ENCODE measurements around the gene DYSF.
"Not testable (repeated sequence)": the region's sequence is repeated elsewhere in the genome, so short reads cannot be mapped to it uniquely, and the experiment has no call there.

DYSF gene

GRCh38 chr2:71619230-71619741 lies 165.9 kb downstream of the DYSF start:
- DNase-seq = no peak

- no peak for DNase-seq
Measured at GRCh38 chr2:71620116-71620515, 166.8 kb downstream of the DYSF start.

GRCh38 chr2:71620851-71621251 lies 167.5 kb downstream of the DYSF start:
- no peak for DNase-seq

- DNase-seq = no peak
Measured at GRCh38 chr2:71629273-71629672, 175.9 kb downstream of the DYSF start.

GRCh38 chr2:71629771-71630453 lies 176.6 kb downstream of the DYSF start:
- no peak for DNase-seq

- DNase-seq = no peak
Measured at GRCh38 chr2:71630454-71631328, 177.3 kb downstream of the DYSF start.

GRCh38 chr2:71631411-71631931 lies 178.1 kb downstream of the DYSF start:
- no peak for DNase-seq

GRCh38 chr2:71633086-71633485 lies 179.7 kb downstream of the DYSF start:
- no peak for DNase-seq

- no peak for DNase-seq
Measured at GRCh38 chr2:71634567-71634966, 181.2 kb downstream of the DYSF start.

GRCh38 chr2:71635798-71636197 lies 182.4 kb downstream of the DYSF start:
- no peak for DNase-seq

- no peak for DNase-seq
Measured at GRCh38 chr2:71637168-71637567, 183.8 kb downstream of the DYSF start.

- DNase-seq = no peak
Measured at GRCh38 chr2:71637736-71638135, 184.4 kb downstream of the DYSF start.

GRCh38 chr2:71639735-71640134 lies 186.4 kb downstream of the DYSF start:
- DNase-seq = no peak

- no peak for DNase-seq
Measured at GRCh38 chr2:71640489-71640888, 187.1 kb downstream of the DYSF start.

GRCh38 chr2:71643674-71644357 lies 190.5 kb downstream of the DYSF start:
- no peak for DNase-seq

- no peak for DNase-seq
Measured at GRCh38 chr2:71646028-71646427, 192.7 kb downstream of the DYSF start.

GRCh38 chr2:71647356-71647755 lies 194.0 kb downstream of the DYSF start:
- no peak for DNase-seq

- no peak for DNase-seq
Measured at GRCh38 chr2:71655498-71655897, 202.1 kb downstream of the DYSF start.

GRCh38 chr2:71658256-71658655 lies 204.9 kb downstream of the DYSF start:
- DNase-seq = not testable (repeated sequence)

- DNase-seq = no peak
Measured at GRCh38 chr2:71658771-71659170, 205.4 kb downstream of the DYSF start.

GRCh38 chr2:71659868-71660518 lies 206.6 kb downstream of the DYSF start:
- no peak for DNase-seq

- no peak for DNase-seq
Measured at GRCh38 chr2:71661782-71662181, 208.4 kb downstream of the DYSF start.

Measured in NK-92 treated with Interleukin-12 subunit alpha and Interleukin-12 subunit beta, amount 100 ng/mL, for 24 hours (cell line).